SKM-1 treated with dmso at 0.1 percent for 144 hours (cell line): ENCODE results near the gene SYNJ2BP.
"Not testable (repeated sequence)": the region's sequence is repeated elsewhere in the genome, so short reads cannot be mapped to it uniquely, and the experiment has no call there.

ENCODE experiments used
- DNase-seq: peaks from one replicate; lab custom pipeline; 2025; ENCODE audit not compliant: unreplicated experiment; lab: John Stamatoyannopoulos, UW

SYNJ2BP gene, protein sequence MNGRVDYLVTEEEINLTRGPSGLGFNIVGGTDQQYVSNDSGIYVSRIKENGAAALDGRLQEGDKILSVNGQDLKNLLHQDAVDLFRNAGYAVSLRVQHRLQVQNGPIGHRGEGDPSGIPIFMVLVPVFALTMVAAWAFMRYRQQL

DNA sequence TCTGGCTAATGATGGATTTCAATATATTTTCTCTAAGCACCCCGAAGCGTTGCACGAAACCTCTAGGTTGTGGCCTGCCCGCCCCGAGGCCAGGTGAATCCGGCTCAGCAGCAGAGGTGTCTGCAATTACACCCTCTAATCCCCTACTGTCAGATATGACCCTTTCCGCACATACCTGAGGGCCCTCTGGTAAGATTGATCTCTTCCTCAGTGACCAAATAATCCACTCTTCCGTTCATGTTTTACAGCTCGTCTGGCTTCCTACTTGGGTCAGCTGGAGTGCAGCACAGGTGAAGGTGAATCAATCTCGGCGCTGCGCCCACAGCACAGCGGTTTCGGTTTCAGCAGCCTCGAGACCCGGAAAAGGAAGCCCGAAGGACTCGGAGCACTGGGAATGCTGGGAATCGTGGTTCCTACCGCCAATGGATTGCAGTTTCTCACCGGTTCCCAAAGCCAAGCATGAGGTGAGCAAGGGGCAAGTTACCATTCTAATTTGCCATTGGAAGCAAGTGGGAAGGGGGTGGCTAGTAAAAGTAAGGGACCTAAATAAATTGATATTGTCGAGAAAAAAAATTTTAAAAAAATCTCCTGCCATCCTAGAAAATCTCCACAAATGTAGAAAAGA lies at the start of gene SYNJ2BP:
TSS of gene SYNJ2BP (minus strand) at position 366 of the 625 bp plus-strand sequence. CDS start at position 239, 127 bp downstream.
- DNase-seq: no peak

DNA sequence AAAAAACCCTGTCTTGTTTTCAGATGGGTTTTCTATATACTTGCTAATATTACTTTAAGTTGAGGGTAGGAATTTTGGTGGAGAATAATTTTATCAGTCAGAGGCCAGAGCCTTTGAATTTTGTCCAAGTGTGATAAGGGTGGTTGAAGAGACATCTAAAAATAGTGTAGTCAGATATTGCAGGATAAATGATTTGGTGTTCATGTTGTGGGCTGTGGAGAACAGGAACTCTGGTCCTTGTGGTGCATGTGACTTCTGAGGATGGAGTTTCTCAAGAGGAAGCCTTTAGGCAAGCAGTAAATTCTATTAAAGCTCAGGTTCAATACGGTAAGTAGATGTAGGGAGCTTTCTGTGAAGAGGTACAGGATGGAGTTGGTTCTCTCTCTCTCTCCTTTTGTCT lies 37.8 kb upstream of the SYNJ2BP start:
- DNase-seq: no peak

DNA sequence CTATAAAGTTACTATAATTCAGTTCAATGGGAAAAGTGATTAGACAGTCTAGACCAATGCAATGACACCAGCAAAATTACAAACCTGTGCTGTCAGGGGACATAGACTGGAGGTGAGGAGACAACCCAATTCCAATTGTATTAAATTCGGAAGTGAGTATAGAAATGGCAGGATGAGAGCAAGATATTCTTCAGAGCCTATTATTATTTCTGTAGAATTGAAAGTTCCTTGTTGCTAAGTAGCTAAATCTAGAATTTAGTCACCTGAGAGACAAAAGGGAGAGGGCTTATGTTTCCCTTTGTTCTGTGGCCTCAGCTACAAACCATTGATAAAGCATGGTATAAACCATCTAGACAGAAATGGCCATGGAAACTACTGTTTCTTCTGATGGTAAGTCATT lies 35.0 kb upstream of the SYNJ2BP start, which contains the start of gene ADAM21:
TSS of gene ADAM21 (plus strand) at position 301 of the 400 bp plus-strand sequence. CDS start 5,326 bp downstream, outside the sequence.
- no peak for DNase-seq

DNA sequence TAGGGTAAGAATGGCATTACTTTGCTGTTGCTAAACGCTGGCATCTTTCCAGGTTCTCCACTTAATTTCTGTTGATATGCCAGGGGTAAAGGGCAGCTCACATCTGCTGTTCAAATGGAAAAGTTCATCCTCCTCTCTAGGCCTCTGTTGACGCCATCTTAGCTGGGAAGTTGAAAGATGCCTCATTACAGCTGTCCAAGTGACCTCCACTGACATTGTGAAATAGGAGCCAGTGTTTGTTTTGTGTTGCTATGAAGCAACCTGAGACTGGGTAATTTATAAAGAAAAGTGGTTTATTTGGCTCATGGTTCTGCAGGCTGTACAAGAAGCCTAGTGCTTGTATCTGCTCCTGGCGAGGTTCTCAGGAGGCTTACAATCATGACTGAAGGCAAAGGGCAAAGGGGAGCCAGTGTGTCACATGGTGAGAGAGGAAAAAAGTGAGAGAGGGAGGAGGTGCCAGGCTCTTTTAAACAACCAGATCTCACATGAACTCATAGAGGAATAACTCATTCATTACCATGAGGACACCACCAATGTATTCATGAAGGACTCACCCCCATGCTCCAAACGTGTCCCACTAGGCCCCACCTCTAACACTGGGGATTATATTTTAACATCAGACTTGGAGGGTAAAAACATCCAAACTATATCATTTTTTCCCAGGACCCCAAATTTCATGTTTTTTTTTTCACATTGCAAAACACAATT lies 31.9 kb upstream of the SYNJ2BP start:
- DNase-seq: no peak

DNA sequence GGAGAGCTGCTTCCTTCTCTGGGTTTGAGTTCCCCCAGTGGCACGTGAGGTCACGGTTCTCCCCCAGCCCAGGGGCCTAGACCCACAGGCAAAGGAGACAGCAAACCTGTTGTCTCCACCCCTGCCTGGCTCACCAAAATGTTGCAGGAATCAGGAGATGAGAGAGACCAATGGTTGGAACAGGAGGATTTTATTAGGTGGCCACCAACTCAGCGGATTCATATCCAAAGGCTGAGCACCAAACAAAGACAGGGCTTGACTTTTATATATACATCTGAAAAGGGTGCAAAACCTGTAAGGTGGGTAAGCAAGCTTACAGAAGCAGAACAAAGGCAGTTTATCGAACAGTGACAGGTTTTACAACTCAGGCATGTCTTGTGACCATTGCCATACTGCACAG lies 25.9 kb upstream of the SYNJ2BP start:
- no peak for DNase-seq

DNA sequence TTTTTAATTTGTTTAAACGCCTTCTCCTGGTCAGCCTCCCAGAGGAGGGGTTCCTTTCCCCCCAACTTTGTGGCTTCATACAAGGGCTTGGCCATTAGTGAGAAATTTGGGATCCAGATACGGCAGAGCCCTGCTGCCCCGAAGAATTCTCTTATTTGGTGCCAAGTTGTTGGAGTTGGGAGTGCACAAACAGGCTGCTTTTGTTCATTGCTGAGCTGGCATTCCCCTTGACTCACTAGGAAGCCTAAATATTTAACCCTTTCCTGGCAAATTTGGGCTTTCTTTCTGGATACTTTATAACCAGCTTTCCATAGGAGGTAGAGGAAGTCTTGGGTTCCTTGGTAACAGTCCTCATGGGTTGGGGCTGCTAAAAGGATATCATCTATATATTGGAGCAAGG lies 24.8 kb upstream of the SYNJ2BP start:
- DNase-seq: no peak

DNA sequence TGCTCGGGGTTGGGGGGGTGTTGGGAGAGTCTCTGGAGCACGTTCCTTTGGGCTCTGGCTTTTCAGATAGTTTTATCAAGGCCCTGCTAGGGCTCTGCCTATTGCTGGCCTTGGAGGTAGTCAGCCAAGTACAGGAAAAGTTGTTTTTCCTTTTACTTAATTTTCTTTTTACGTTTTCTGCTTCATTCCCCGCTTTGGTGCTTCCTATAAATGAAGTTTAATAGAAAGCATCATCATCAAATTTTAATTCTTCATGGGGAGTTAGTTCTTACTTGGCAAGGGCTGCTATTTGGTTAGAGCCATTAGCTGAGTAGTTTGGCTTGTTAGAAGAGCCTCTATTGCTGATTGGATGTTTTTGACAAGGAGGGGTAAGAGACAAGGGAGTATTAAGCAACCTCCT lies 20.0 kb upstream of the SYNJ2BP start:
- DNase-seq: no peak

DNA sequence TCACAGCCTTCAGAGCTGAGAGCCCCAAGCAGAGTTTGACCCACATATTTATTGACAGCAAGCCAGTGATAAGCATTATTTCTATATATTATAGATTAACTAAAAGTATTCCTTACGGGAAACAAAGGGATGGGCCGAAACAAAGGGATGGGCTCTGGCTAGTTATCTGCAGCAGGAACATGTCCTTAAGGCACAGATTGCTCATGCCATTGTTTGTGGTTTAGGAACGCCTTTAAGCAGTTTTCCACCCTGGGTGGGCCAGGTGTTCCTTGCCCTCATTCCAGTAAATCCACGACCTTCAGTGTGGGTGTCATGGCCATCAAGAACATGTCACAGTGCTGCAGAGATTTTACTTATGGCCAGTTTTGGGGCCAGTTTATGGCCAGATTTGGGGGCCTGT lies 9.7 kb upstream of the SYNJ2BP start:
- not testable (repeated sequence) for DNase-seq

DNA sequence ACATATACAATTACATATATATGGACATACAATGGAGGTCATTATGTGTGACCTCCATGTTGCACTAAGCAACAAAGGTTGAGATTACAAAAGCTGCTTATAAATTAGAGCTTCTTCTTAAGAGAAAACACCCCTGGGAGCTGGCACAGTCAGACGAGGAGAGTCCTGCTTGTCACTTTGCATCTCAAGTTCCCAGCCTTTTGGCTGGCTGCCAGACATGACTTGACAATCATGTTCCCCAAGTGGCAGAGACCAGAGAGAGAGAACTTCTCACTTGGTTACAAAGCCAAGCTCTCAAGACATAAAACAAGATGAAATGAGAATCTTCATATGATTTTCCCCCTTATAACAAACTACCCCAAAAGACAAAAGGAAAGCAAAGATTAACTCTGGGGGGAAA lies 8.5 kb upstream of the SYNJ2BP start:
- no peak for DNase-seq

DNA sequence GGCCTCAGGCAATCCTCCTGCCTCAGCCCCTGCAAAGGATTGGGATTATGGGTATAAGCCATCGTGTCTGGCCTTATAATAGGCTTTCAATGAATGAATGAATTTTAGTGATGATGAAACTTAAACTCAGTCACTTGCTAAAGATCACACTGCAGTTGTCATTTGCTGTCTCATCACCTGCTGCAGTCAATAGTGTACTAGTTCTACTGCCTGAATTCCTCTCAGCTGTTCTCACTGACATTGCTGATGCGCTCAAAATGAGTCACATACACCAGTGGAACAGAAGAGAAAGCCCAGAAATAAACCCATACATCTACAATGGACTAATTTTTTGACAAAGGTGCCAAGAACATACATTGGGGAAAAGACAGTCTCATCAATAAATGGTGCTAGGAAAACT lies 5.6 kb upstream of the SYNJ2BP start:
- no peak for DNase-seq

DNA sequence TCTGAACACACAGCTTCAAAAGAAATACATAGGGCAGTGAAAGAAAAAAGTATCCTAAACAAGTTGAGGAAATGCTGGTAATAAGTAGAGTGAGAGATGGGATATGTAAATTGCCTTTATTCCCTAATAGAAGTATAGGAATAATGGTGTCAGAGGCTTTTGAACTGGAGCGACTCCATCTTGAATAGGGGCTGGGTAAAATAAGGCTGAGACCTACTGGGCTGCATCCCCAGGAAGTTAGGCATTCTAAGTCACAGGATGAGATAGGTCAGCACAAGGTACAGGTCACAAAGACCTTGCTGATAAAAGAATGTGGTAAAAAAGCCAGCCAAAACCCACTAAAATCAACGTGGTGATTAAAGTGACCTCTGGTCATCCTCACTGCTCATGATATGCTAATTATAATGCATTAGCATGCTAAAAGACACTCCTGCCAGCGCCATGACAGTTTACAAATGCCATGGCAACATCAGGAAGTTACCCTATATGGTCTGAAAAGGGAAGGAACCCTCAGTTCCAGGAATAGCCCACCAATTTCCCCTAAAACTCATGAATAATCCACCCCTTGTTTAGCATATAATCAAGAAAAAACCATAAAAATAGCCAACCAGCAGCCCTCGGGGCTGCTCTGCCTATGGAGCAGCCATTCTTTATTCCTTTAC lies 2.5 kb upstream of the SYNJ2BP start:
- DNase-seq: not testable (repeated sequence)

DNA sequence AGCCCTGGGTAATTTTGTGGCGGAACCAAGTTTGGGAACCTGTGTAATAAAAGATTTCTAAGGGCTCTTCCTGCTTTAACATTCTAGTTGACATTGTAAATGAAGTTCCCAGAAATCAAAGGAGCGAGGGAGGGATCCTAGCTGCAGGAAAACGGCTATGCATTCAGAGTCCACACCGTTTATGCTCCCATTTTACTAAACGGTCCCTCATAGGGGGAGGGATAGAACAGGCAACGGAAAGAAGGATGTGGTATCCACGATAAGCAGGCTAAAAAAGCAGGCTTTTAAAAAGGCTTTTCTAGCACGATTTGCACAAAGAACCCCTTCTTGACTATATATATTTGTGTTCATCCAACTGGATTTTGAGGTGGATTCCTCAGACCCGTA lies 559 bp downstream of the SYNJ2BP start:
- DNase-seq: no peak

DNA sequence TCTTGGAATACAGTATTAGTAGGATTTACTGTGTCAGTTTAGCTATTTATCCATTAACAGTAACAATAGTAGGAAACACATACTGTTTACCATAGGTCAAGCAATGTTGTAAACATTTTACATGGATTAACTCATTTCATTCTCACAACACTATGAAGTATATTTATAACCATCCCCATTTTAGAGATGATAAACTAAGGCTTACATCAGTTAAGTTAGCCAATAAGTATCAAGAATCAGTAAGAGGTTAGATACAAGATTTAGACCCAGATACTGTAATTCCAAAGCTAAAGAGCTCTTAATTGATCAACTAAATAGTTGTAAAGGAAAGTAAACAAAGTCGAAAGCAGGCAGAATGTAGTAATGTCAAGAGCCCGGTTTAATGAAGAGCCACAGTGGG lies 1.1 kb downstream of the SYNJ2BP start:
- no peak for DNase-seq

DNA sequence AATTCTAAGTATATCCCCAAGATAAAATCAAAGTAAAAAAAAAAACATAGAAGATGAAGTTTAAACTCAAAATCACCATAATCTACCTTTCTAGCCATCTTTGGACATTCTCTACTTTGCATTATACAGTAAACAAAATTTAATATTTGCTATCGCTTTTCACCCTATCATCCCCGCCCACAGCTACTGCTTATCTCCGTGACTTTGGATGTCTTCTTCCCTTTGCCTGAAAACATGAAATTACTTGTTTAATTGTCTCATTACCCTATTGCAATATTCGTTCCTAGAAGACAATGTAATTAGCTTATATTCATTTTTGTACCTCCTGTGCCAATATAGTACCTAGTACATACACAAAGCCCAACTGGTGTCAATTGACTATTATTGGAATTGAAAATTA lies 9.3 kb downstream of the SYNJ2BP start:
- DNase-seq: no peak

DNA sequence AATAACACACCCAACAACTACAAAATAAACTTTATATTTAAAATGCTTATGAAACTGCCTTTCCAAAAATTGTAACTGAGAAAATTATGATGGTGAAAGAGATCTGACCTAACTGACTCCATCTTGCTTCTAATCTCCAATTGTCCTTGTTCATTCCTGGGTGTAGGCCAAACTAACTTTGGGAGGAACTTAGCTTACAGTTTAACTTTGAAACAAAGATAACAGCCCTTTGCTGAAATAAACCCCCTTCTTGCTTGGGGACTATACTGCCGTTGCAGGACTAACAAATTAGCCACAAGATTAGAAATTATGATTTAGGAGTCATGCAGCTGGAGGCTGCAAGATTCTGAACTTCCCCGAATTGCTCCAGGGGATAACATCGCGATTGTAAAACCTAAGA lies 10.7 kb downstream of the SYNJ2BP start:
- not testable (repeated sequence) for DNase-seq

DNA sequence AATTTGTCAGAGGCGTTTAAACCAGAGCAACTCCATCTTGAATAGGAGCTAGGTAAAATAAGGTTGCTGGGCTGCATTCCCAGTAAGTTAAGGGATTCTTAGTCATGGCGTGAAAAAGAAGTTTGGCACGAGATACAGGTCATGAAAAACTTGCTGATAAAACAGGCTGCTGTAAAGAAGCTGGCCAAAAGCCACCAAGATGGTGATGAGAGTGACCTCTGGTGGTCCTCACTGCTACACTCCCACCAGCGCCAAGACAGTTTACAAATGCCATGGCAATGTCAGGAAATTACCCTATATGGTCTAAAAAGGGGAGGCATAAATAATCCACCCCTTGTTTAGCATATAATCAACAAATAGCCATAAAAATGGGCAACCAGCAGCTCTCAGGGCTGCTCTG lies 13.6 kb downstream of the SYNJ2BP start:
- not testable (repeated sequence) for DNase-seq

DNA sequence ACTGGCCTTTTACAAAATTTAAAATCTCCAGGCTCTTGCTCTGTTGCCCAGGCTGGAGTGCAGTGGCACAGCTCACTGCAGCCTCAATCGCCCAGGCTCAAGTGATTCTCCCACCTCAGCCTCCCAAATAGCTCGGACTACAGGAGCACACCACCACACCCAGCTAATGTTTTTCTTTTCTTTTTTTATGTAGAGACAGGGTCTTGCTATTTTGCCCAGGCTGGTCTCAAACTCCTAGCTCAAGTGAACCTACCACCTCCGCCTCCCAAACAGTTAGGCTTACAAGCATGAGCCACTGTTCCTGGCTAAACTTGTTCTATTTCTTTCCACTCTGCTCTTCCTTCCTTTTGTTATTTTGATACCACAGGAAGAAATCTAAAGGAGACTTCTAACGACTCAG lies 15.2 kb downstream of the SYNJ2BP start:
- no peak for DNase-seq

DNA sequence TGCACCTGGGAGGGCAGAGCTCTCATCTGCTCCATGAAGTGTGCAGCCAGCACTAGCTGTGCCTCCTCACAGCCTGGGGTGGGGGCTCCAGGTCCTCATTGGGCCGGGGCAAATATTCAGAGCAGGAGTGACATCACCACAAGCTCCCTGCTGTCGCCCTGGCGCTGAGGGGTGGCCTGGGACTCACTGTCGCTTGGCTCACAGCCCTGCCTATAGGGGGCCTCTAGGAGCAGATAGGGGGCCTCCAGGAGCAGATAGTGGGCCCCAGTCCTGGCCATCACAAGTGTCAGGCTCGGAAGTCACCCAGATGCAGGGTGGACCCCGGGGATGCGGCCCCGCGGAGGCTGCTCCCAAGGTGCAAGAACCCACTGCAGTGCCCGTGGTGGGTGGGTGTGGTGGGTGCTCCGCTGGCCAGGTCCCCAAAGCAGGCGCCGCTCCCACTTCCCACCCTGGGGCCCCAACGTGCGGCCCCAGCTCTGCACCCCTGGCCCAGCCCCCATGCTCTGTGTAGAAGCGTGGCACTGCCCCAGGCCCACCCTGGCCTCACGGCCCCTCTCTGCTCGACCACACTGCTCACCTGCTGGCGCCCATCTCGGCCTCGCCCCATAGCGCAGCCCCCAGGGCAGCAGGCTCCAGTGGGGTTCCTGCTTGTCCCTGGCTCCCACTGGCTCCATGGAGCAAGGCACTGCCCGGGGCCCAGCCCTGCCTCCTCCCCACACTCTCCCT lies 18.0 kb downstream of the SYNJ2BP start:
- no peak for DNase-seq

DNA sequence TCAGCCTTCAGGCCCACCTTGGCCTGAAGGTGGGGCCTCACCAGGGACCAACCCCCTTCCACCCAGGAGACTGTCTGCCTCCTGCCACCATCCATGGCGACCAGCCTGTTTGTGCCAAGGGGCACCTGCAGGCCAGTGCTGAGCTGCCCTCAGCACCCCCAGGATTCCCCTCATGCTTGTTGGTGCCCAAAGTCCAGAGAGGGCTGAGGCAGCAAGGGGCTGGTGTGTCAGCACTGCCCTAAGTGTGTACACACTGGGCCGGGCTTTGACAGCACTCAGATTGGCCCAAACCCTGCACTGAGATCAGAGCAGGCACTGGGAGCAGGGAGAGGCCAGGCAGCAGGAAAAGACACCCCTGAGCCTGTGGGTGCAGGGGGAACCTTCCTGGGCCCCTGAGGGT lies 18.6 kb downstream of the SYNJ2BP start:
- no peak for DNase-seq

DNA sequence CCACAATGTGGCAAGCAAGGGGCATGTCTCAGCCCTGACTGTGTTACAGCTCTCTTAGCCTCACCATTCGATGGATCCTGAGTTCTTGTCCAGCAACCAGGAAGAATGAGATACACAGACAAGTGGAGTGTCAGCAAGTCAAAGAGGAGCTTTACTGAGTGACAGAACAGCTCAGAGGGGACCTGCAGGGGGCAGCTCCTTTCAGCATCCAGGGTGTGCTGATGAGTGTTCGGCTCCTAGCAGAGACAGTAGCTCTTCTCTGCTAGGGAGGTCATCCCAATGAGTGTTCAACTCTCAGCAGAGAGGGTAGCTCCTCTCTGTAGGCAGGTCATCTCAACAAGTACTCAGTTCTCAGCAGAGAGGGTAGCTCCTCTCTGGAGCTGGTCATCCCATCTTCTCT lies 19.1 kb downstream of the SYNJ2BP start:
- DNase-seq: no peak

DNA sequence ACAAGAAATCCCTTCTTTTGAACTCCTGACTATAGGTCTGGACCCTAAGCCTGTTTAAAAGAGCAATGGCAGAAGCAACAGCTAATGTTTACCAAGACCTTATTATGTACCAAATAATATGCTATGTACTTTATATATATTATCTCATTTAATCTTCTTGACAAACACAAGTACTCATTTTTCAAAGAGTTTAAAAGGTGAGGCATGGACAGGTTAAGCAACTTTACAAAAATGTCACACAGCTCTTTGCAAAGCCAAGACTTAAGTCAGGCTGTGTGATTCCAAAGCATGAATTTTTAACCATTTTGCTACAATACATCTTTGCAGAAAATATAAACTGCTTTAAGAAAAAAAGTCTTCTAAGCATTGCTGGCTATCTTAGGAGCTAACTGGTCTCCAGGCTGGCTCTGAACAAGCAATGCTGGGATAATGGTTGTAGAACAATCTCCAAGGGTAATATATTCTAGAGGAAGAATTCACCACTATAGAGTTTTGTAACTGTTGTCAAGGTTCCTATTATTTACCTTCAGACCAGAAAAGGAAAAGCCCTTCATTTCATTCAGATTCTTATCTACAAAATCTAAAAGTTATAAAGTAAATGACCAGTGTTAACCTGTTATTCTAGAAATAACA lies 22.1 kb downstream of the SYNJ2BP start:
- no peak for DNase-seq
